Central memory CD8-positive, alpha-beta T cell (primary cell): ENCODE results near the gene ESR2.

Experiments used
- ATAC-seq: fragments of 150-1000 bp; cut with Tn5 transposase; replicated peaks from 2 replicates; pipeline ENCODE4 v1.10.0; 2022; ENCODE audit warnings: mild to moderate bottlenecking, moderate FRiP score, moderate number of reproducible peaks; ENCODE audit not compliant: poor library complexity, severe bottlenecking; ENCODE audit errors: extremely low read depth
- DNase-seq, 2 donors: peaks; one replicate each; pipeline ENCODE4 v3.0.0; 2021; ENCODE audit warnings: low spot score in 2 of 2
- H3K27ac Mint-ChIP-seq: one replicate; pipeline ENCODE4 v1.8.0; 2022; ENCODE audit warnings: low read depth, mild to moderate bottlenecking, moderate library complexity, mixed read lengths
- H3K27me3 Mint-ChIP-seq: one replicate; pipeline ENCODE4 v1.8.0; 2022; ENCODE audit warnings: mixed read lengths
- H3K36me3 Mint-ChIP-seq: one replicate; pipeline ENCODE4 v1.8.0; 2022; ENCODE audit warnings: mild to moderate bottlenecking, moderate library complexity, mixed read lengths; ENCODE audit not compliant: insufficient read depth
- H3K4me1 Mint-ChIP-seq: one replicate; pipeline ENCODE4 v1.8.0; 2022; ENCODE audit warnings: mixed read lengths
- H3K4me3 Mint-ChIP-seq: one replicate; pipeline ENCODE4 v1.8.0; 2022; ENCODE audit warnings: mild to moderate bottlenecking, moderate library complexity, mixed read lengths
- H3K9me3 Mint-ChIP-seq: one replicate; pipeline ENCODE4 v1.8.0; 2022; ENCODE audit warnings: mixed read lengths

Gene ESR2

GRCh38 chr14:64296561-64296960 is 2.4 kb upstream of the ESR2 start:
- Mint-ChIP-seq H3K9me3 (no peaks in the 10 kb centered on the region), H3K36me3 (no peaks in the 10 kb centered on the region), H3K27ac (no peak overlapping the region), H3K4me3 (no peak overlapping the region), H3K27me3 (peaks cover 44% of the 10 kb centered on the region), H3K4me1 (peaks cover 8% of the 10 kb centered on the region)
- ATAC-seq (no peak), DNase-seq (no peak)

GRCh38 chr14:64294672-64295413 is 672 bp upstream of the ESR2 start:
- Mint-ChIP-seq H3K9me3 (no peaks in the 10 kb centered on the region), H3K4me1 (peaks cover 8% of the 10 kb centered on the region), H3K27me3 (peaks cover 44% of the 10 kb centered on the region), H3K36me3 (no peaks in the 10 kb centered on the region), H3K4me3 (peak overlapping the region; percentile 77), H3K27ac (no peak overlapping the region)
- DNase-seq = peak; percentile 66 to 70
- ATAC-seq = peak; percentile 83

- no peak for ATAC-seq
Observed at GRCh38 chr14:64292197-64292596, 2.0 kb downstream of the ESR2 start.

GRCh38 chr14:64289571-64289970 is 4.6 kb downstream of the ESR2 start:
- H3K9me3 Mint-ChIP-seq = no peaks in the 10 kb centered on the region
- no peak overlapping the region for H3K4me3 Mint-ChIP-seq
- no peak overlapping the region for H3K27ac Mint-ChIP-seq
- DNase-seq (no peak), ATAC-seq (no peak)
- peaks cover 2% of the 10 kb centered on the region for H3K27me3 Mint-ChIP-seq
- no peaks in the 10 kb centered on the region for H3K36me3 Mint-ChIP-seq
- H3K4me1 Mint-ChIP-seq = no peaks in the 10 kb centered on the region

More at GRCh38 chr14:64292197-64292596, 2.0 kb downstream of the ESR2 start:
- Mint-ChIP-seq H3K36me3 (no peaks in the 10 kb centered on the region), H3K9me3 (no peaks in the 10 kb centered on the region), H3K4me3 (no peak overlapping the region), H3K4me1 (peaks cover 8% of the 10 kb centered on the region), H3K27me3 (peaks cover 27% of the 10 kb centered on the region), H3K27ac (no peak overlapping the region)
- no peak for DNase-seq

GRCh38 chr14:64281805-64282204 is 12.4 kb downstream of the ESR2 start:
- Mint-ChIP-seq H3K36me3 (peaks cover 1% of the 10 kb centered on the region), H3K4me1 (no peaks in the 10 kb centered on the region), H3K27ac (no peak overlapping the region), H3K4me3 (no peak overlapping the region), H3K9me3 (no peaks in the 10 kb centered on the region), H3K27me3 (no peaks in the 10 kb centered on the region)
- DNase-seq = no peak
- ATAC-seq = no peak

- no peak for ATAC-seq
- H3K4me3 Mint-ChIP-seq = no peak overlapping the region
Observed at GRCh38 chr14:64279704-64280668, 14.2 kb downstream of the ESR2 start.

GRCh38 chr14:64278458-64278857 is 15.7 kb downstream of the ESR2 start:
- H3K27me3 Mint-ChIP-seq = peaks cover 19% of the 10 kb centered on the region
- no peak for DNase-seq

More at GRCh38 chr14:64279704-64280668, 14.2 kb downstream of the ESR2 start:
- no peak for DNase-seq
- peaks cover 1% of the 10 kb centered on the region for H3K36me3 Mint-ChIP-seq
- peaks cover 4% of the 10 kb centered on the region for H3K27me3 Mint-ChIP-seq
- H3K27ac Mint-ChIP-seq = no peak overlapping the region
- H3K9me3 Mint-ChIP-seq = no peaks in the 10 kb centered on the region
- H3K4me1 Mint-ChIP-seq = no peaks in the 10 kb centered on the region

GRCh38 chr14:64272019-64272418 is 22.2 kb downstream of the ESR2 start:
- peaks cover 19% of the 10 kb centered on the region for H3K27me3 Mint-ChIP-seq
- DNase-seq (no peak), ATAC-seq (no peak)
- peaks cover 8% of the 10 kb centered on the region for H3K4me1 Mint-ChIP-seq
- H3K27ac Mint-ChIP-seq = no peak overlapping the region
- no peak overlapping the region for H3K4me3 Mint-ChIP-seq
- no peaks in the 10 kb centered on the region for H3K9me3 Mint-ChIP-seq
- H3K36me3 Mint-ChIP-seq = peaks cover 1% of the 10 kb centered on the region

More at GRCh38 chr14:64278458-64278857, 15.7 kb downstream of the ESR2 start:
- H3K4me1 Mint-ChIP-seq = no peaks in the 10 kb centered on the region
- H3K9me3 Mint-ChIP-seq = no peaks in the 10 kb centered on the region
- no peak for ATAC-seq
- H3K27ac Mint-ChIP-seq = no peak overlapping the region
- peaks cover 1% of the 10 kb centered on the region for H3K36me3 Mint-ChIP-seq
- no peak overlapping the region for H3K4me3 Mint-ChIP-seq

- H3K4me3 Mint-ChIP-seq = no peak overlapping the region
- no peaks in the 10 kb centered on the region for H3K27me3 Mint-ChIP-seq
- H3K27ac Mint-ChIP-seq = peak overlapping the region; percentile 35
- peaks cover 22% of the 10 kb centered on the region for H3K4me1 Mint-ChIP-seq
- no peaks in the 10 kb centered on the region for H3K9me3 Mint-ChIP-seq
- DNase-seq (no peak), ATAC-seq (peak; percentile 52)
- no peaks in the 10 kb centered on the region for H3K36me3 Mint-ChIP-seq
Observed at GRCh38 chr14:64266239-64266638, 27.9 kb downstream of the ESR2 start.

GRCh38 chr14:64265222-64265621 is 28.9 kb downstream of the ESR2 start:
- Mint-ChIP-seq H3K4me3 (no peak overlapping the region), H3K4me1 (peaks cover 22% of the 10 kb centered on the region), H3K36me3 (no peaks in the 10 kb centered on the region), H3K27ac (peak overlapping the region; percentile 35), H3K9me3 (no peaks in the 10 kb centered on the region), H3K27me3 (no peaks in the 10 kb centered on the region)
- DNase-seq = no peak
- no peak for ATAC-seq

GRCh38 chr14:64260418-64260817 is 33.8 kb downstream of the ESR2 start:
- no peak for ATAC-seq
- no peak for DNase-seq
- Mint-ChIP-seq H3K9me3 (no peaks in the 10 kb centered on the region), H3K4me3 (no peak overlapping the region), H3K4me1 (peaks cover under 1% of the 10 kb centered on the region), H3K27ac (no peak overlapping the region), H3K27me3 (no peaks in the 10 kb centered on the region), H3K36me3 (no peaks in the 10 kb centered on the region)

- Mint-ChIP-seq H3K4me3 (no peak overlapping the region), H3K27me3 (peaks cover 5% of the 10 kb centered on the region), H3K9me3 (no peaks in the 10 kb centered on the region), H3K36me3 (no peaks in the 10 kb centered on the region), H3K27ac (no peak overlapping the region), H3K4me1 (no peaks in the 10 kb centered on the region)
- no peak for ATAC-seq
- DNase-seq = no peak
Observed at GRCh38 chr14:64255756-64256155, 38.4 kb downstream of the ESR2 start.
